GM21786 (cell line): Measurements from ENCODE around the gene CSNK1D.
A peak's percentile ranks its signal among the peaks of the same experiment; 100 is the strongest.
"Not testable (repeated sequence)": the region's sequence is repeated elsewhere in the genome, so short reads cannot be mapped to it uniquely, and the experiment has no call there.

Experiments
- ATAC-seq: cut with Tn5 transposase; IDR thresholded peaks from one replicate; pipeline ENCODE4 v1.9.1; 2021; ENCODE audit not compliant: unreplicated experiment

The CSNK1D gene

GRCh38 chr17:82216301-82217119, 57.0 kb downstream of the CSNK1D start:
- peak; percentile 49 for ATAC-seq

GRCh38 chr17:82215972-82216300, 57.6 kb downstream of the CSNK1D start:
- no peak for ATAC-seq

GRCh38 chr17:82215095-82215971, 58.2 kb downstream of the CSNK1D start:
- ATAC-seq, result no peak

DNA sequence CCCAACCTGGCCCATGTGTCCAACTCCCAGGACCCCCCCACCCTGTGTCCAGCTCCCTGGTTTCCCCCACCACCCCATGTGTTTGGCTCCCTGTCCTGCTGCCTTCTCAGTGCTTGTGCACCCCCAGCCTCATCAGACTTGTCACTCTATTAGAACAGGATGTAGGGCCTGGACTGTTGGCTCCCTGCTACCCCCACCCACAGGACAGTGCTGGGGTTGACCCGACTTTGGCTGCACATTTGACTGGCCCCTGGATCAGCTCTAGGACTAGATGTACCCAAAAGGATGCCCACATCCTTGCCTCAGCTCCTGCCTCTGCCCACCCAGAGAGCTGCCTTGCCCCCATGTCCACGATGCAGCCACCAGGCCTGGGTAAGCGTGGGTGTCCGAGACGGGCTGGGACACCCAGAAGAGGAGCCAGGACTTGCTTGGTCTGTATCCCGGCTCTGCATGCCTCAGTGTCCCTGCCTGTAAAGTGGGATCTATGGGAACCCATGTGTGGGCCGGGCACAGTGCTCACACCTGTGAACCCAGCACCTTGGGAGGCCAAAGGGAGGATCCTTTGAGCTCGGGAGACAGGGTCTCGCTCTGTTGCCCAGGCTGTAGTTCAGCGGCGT, 59.4 kb downstream of the CSNK1D start:
- no peak for ATAC-seq

GRCh38 chr17:82213251-82214011, 60.1 kb downstream of the CSNK1D start:
- no peak for ATAC-seq

DNA sequence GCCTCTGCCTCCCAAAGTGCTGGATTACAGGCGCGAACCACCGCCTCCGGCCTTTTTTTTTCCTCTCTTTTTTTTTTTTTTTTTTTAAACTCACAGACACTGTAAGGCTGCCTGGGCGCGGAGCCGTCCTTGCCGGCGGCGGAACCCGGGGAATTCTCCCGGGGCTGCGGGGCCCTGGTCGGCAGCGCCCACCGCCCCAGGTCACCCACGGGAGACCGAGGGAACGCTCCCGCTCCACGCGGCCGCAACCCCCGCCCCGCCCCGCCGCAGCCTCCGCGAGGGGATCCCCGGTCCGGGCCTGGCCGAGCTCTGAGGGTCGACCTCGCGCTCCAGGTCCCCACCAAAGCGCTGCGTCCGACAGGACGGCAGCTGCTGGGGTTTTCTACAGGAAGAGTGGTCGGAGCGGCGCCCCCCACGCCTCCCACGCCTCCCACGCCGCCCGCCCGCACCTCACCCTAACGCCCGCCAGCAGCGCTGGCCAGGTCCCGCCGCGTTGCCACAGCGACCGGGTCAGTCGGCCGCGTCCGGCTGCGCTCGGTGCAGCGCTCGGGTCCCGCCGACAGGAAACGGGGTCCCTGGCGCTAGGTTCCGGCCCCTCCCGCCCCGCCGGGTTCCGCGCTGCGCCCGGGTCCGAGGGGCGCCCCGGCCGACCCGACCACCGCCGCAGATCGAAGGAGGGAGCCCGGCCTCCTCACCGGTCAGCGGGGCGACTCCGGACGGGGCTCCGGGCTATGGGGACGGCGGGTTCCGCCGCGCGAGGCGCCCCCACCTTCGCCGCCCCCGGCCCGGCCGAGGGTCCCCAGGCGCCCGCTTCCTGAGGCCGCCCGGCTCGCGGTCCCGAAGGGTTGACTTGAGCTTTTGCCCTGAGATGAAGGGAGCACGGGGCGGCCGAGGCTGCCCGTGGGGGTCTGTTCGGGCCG, 60.9 kb downstream of the CSNK1D start, which contains the start of gene CCDC57:
Gene CCDC57 (minus strand): TSS at position 512 of the 920 bp plus-strand sequence. CDS start 10,898 bp downstream, outside the sequence.
- peak; percentile 52 for ATAC-seq

- ATAC-seq, result not testable (repeated sequence)
These were observed 62.8 kb downstream of the CSNK1D start for GRCh38 chr17:82210655-82211054.

DNA sequence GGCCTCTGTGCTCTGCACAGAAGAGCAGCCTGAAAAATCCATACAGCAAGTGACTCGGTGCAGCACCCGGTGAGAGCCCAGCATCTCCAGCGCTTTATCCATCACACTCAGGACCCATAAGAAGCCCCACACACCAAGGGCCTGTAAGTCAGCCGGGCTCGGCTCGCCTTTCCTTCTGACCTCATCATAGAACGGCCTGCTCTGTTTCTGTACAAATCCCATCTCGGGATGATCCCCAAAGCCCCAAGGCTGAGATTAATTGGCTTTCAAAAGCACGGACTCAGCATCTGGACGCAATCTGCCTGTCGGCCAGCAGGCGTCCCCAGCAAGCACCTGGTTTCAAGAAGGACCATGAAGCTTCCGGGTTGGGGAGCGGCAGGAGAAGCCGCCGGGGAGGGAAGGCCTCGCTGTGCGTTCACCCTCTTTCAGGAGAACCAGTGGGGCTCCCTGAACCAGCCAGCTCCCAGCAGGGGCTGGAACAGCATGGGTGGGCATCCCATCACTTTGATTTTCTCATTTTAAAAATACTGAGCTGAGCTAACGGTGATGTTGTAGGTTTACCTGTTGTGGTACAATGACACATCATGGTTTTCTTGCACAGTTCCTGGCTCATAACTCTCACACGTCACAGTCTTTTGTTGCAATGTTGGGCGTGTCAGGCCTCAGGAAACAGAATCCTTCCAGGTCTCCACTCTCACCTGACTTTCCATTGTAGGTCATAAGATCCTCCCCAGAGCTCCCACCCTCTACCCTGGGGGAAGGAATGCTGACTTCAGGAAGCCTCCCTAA, 67.6 kb downstream of the CSNK1D start:
- no peak for ATAC-seq

- no peak for ATAC-seq
These were observed 68.4 kb downstream of the CSNK1D start for GRCh38 chr17:82204831-82205719.

GRCh38 chr17:82203920-82204319, 69.6 kb downstream of the CSNK1D start:
- ATAC-seq, result no peak

DNA sequence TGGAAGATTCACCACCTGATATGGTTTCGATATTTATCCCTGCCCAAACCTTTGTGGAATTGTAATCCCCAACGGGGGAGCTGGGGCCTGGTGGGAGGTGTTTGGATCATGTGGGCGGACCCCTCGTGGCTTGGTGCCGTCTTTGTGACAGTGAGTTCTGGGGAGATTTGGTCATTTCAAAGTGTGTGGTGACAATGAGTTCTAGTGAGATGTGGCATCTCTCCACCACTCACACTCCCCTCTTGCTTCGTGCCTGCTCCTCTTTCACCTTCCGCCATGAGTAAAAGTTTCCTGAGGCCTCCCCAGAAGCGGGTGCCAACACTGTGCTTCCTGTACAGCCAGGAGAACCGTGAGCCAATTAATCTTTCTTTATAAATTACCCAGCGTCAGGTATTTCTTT, 70.5 kb downstream of the CSNK1D start:
- no peak for ATAC-seq

DNA sequence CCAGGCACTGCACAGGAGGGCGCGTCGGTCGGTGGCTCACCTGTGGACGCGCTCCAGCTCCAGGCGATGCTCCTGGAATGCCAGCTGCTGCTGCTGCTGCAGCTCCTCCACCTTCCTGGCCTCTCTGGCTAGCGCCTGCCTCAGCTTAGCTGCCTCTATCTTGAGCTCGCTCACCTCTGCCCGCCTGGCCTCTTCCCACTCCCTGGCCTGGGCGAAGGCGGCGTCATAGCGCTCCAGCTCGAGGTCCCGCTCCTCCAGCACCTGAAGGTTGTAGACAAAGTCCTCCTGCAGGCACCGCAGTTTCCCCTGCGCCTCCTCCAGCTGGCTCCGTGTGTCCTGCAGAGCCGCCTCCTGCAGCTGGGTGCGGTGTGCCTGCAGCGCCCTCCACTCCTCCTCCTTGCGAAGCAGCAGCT, 72.0 kb downstream of the CSNK1D start:
- no peak for ATAC-seq

GRCh38 chr17:82200743-82201497, 72.6 kb downstream of the CSNK1D start:
- no peak for ATAC-seq

- ATAC-seq, result no peak
These were observed 73.4 kb downstream of the CSNK1D start for GRCh38 chr17:82200135-82200534.

DNA sequence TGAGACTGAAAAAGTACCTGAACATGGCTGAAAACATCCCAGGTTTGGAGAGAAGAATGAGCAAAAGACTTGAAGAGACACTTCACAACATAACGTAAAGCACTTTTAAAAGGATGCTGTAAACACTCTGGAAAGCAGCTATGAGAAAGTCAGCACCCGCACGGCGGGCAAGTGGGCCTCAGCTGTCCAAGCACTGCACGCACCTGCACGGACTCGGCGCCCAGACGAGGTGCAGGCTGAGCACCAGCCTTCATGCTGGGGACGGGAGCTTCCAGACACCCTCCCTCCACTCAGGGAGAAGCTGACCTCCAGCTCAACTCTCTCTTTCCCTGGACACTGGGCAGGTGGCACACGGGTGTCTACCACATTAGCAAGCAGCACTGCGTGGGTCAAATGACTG, 74.0 kb downstream of the CSNK1D start:
- no peak for ATAC-seq

GRCh38 chr17:82198092-82198491, 75.4 kb downstream of the CSNK1D start:
- ATAC-seq, result no peak
